Ammon's horn (tissue), 1 donor: ENCODE measurements around the gene MRPL42.

Source experiments
- DNase-seq: peaks from one replicate; pipeline ENCODE4 v3.0.0-alpha.2; 2016; ENCODE audit warnings: low spot score

Gene MRPL42

GRCh38 chr12:93500201-93500600 is 32.9 kb downstream of the MRPL42 start:
- DNase-seq = no peak

DNA sequence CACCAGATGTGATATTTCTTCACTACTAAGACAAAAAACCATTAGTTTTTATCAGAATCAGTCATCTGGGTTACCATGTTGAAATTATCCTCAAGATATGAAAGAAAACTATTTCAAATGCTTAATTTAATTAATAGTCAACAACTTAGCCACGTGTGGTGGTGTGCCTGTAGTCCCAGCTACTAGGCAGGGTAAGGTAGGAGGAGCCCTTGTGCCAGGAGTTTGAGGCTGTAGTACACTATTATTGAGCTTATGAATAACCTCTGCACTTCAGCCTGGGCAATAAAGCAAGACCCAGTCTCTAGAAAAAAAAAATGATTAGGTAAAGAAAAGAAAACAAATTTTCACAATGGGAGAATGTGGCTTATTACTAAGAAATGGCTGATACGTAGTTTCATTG is 33.4 kb downstream of the MRPL42 start:
- DNase-seq = no peak

DNA sequence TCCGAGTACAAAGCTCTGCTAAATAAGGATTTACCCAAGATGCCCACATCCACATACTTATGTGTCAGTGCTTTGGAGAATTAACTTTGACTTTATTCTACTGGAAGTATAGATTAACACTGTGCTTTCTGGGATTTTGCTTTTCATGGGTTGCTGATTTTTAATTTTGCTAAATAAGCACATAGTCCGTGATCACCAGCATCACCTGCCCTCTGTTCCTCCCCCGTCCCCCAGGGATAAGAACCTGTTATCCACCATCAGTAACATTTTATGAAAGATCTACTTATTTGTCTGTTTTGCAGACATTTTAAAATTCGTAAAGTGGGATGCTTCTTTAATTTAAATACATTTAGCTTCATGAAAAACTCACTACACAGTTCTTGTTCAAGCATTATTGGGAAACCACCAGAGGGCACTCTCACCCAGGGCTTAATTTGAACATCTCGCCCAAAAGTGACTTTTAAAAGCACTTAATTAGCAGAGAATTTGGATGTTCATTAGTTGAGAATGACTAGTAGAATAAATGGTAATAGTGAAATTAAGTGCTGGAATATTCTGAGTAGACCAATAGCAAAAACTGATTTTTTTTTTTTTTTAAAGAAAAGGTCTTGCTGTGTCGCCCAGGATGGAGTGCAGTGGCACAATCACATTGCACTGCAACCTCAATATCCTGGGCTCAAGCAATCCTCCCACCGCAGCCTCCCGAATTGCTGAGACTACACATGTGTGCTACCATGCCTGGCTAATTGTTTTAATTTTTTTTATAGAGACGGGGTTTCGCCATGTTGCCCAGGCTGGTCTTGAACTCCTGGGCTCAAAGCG is 35.7 kb downstream of the MRPL42 start:
- peak; percentile 44 for DNase-seq

DNA sequence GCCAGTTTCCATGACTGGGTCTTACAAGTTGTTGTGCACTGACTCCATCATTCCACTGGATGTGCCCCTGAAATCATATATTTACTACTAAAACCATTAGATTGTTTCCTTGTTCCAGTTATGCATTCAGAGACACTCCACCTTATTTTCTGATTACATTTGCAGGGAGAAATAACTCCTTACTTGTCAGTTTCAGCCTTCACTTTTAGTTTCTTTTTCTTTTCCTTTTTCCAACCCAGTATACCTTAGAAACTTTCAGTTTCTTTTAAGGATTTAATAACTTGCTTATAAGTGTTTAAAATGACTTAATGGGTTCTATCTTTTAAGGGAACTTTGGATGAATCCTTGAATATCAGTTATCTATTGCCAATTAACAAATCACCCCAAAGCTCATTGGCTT is 39.9 kb downstream of the MRPL42 start:
- DNase-seq = no peak

- DNase-seq = no peak
Observed at GRCh38 chr12:93509506-93509905, 42.2 kb downstream of the MRPL42 start.

GRCh38 chr12:93514853-93515252 is 47.5 kb downstream of the MRPL42 start:
- DNase-seq = no peak

- DNase-seq = no peak
Observed at GRCh38 chr12:93518725-93519124, 51.4 kb downstream of the MRPL42 start.

DNA sequence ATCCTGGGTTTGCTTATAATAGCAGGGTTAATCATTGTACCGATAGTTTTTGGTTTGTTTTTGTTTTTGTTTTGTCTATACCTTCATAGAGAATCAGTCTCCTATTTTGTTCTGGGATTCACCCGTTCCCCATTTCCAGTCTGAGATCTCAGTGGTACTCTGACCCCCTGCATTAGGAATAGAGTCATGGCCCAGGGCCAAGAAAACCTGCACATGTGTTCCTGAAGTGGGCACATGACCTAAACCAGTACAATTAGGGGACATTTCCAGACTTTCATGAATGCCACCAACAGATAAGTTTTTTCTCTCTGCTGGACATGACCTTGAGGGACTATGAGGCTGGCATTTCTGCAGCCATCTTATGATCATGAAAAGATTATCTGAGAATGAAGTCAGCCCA is 52.5 kb downstream of the MRPL42 start:
- no peak for DNase-seq

DNA sequence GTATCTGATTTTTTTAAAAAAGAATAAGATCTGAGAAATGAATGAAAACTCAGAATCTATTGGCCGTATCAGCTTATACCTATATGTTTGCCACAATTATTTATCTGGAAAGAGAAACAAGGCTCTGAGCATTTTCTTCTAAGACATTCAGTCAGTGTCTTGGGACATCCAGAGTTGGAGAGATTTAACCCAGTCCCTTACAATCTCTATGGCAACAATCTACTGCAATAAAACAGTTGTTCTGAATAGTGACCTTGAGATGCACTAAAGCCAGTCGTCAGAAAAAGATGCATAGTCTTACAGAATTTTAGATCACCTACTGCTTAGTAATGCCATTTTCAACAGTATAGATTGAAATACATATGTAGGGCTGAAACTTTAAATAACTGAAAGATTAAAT is 53.1 kb downstream of the MRPL42 start:
- no peak for DNase-seq

DNA sequence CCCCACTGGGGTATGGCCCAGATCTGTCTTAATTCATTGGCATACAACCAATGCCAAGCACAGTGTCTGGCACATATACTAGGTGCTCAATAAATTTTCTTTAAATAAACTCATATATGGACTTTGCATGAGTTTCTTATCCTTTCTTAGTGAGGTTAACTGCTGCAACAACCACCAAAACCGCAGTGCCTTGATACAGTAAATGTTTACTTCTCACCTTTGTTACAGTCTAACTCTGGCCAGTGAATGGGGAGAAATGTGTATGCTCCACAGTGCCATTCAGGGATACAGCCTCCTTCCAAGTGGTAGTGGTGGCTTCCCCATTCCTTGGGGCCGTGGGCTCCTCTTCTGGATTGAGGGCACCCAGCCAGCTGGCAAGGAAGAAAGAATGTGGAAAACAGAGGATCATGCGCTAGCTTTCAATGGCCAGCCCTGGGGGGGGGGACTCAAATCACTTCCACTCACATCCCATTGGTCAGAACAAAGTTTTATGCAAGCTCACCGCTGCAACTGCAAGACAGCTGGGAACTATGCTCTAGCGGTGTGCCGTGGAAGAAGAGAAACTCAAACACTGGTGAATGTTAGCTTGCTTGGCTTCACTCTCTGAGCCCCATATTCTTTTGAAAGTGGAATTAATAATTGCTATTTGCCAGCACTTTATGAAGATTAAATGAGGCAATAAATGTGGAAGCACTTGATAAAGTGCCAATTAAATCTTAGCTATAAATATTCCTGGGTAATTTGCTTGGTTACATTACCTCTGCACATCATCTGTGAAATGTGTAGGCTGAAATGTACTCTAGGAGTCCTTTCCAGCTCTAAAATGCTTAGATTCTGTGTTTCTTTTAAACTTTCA is 54.1 kb downstream of the MRPL42 start:
- no peak for DNase-seq

DNA sequence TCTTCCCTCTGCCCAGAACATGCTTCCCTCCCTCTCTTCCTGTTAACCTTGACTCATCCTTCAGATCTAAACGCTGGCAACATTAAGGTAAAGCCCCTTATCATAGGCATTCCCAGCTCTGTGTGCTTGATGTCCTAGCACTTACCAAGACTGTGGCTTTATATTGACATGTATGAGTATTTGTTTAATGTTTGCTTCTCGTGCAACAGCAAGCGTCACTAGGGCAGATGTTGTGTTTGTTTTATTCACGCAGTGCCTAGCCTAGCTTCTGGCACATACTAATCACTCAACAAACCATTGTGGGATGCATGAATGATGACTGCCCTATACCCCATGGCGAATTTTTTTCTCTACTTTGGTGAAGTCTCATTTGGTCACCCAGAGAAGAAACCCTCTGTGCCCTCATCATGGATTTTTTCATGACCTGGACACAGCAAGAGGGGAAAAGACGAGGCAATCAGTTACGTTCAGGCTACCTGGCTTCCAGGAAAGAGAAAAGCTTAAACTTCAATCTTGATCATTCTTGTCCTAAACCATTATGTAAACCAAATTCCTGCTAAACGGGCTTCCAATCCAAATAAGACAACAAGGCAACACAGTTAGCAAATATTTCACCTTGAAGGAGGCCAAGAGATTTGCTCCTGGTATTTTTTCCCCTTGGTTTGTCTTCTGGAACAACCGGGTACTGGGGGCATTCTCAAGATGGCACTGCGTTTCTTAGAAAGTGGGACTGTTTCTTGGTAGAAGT is 57.2 kb downstream of the MRPL42 start:
- no peak for DNase-seq

GRCh38 chr12:93526786-93527428 is 59.6 kb downstream of the MRPL42 start:
- DNase-seq = no peak

GRCh38 chr12:93530358-93530757 is 63.0 kb downstream of the MRPL42 start:
- no peak for DNase-seq

- DNase-seq = no peak
Observed at GRCh38 chr12:93533310-93533709, 66.0 kb downstream of the MRPL42 start.

- no peak for DNase-seq
Observed at GRCh38 chr12:93536111-93536765, 68.9 kb downstream of the MRPL42 start.

DNA sequence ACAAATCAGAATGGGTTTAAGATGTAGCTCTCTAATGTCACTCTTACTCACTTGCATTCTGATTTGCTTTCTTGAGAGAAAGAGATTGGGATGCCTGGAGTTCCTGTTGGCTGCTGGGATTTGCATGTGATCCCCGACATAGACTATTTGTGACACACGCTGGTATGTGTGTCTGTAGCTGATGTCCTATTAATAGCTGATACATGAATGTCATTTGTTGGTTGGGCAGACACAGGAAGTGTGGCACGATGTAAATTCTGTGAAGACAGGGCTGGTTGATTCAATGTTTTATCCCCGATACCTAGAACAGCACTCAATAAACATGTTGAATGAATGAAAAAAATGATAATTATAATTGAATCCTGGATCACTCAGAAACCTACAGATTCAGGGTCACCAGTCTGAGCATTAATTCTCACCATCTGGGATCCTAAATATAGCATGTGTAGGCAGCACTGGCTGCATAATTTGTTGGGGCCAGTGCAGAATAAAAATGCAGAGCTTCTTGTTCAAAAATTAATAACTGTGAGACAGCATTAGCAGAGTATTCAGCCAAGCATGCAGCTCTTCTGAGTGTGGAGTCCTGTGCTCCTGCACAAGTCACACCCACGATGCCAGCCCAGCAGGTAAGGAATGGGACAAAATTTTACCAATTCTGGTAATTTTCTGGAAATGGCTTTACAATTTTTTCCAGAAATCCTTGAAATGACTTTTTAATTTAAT is 69.6 kb downstream of the MRPL42 start:
- peak; percentile 33 for DNase-seq

DNA sequence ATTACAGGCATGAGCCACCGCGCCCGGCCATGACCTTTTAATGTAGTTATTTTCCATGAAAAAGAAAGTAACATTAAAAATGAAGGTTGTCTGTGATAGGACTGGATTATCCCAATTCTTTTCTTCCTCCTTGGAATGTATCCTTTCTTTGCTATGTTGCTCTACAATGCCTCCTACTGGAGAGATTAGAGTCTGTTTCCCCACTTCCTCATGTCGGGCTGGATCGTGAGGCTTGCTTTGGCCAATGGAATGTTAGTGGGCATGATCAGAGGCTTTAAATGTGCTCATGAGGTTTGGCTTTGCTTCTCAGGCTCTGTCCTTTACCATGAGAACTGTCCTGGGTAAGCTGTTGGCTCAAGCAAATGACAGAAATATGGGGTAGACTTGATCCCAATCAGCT is 70.5 kb downstream of the MRPL42 start:
- no peak for DNase-seq

DNA sequence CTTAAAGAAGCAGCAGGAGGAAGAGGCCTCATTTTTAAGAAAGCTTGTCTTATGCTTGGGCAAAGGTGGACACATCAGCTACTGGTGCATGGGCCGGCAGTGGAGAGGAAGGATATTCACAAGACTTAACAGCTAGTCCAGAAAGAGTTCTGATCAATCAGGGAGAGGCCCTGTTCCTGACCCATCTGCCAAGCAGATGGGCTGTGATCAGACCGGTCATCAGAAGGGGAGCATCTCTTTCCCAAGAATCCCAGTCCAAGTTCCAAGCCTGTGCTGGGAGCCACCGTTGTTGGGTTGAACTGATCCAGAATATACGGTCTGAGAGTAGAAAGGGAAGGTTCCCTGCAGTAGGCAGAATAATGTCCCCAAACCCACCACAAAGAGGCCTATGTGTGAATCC is 72.5 kb downstream of the MRPL42 start:
- no peak for DNase-seq

DNA sequence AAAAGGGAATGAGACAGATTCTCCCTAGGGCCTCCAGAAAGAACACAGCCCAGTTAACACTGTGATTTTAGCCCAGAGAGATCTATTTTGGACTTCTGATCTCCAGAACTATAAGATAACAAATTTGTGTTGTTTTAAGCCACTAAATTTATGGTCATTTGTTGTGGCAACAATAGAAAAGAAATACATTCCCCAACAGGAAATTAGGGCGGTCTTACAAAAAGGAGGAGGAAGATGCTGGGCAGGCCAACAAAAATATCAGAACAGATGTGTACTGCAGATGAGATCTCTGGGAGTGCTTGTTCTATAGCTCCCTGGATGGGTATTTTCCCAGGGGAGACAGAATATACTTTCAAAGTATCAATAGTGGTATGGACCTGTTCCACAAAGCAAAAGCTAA is 73.2 kb downstream of the MRPL42 start:
- no peak for DNase-seq

- DNase-seq = no peak
Observed at GRCh38 chr12:93541578-93542225, 74.4 kb downstream of the MRPL42 start.
